Liver (tissue), 9 donors: ENCODE measurements around the gene GAD2. TPM values are rescaled to one million over a fixed set of nuclear protein-coding genes. Genes with fewer than 3 reads are reported as not detected.

Experiments used
- DNase-seq: peaks from one replicate; pipeline ENCODE4 v3.0.0-alpha.2; 2017; ENCODE audit warnings: low spot score
- H3K27ac ChIP-seq, 2 donors: one replicate each; pipeline ENCODE4 v1.7.0; 2013; ENCODE audit warnings: inconsistent platforms in 2 of 2, low read length in 2 of 2, control low read depth in 1 of 2, low read depth in 1 of 2, mild to moderate bottlenecking in 1 of 2
- H3K27me3 ChIP-seq, 4 donors: one replicate each; pipeline versions ENCODE4 v1.6.1 to v1.7.0; 2013; ENCODE audit warnings: low read length in 3 of 4, inconsistent platforms in 1 of 4, mild to moderate bottlenecking in 1 of 4, moderate library complexity in 1 of 4; ENCODE audit not compliant: control insufficient read depth in 4 of 4, insufficient read depth in 4 of 4
- H3K36me3 ChIP-seq, 4 donors: one replicate each; pipeline versions ENCODE4 v1.6.1 to v1.7.0; 2013; ENCODE audit warnings: low read length in 3 of 4, mild to moderate bottlenecking in 3 of 4, low read depth in 1 of 4, moderate library complexity in 1 of 4; ENCODE audit not compliant: control insufficient read depth in 4 of 4, insufficient read depth in 3 of 4
- H3K4me1 ChIP-seq, 4 donors: one replicate each; pipeline versions ENCODE4 v1.6.1 to v1.7.0; 2013; ENCODE audit warnings: low read length in 3 of 4, mild to moderate bottlenecking in 3 of 4, moderate library complexity in 1 of 4; ENCODE audit not compliant: control insufficient read depth in 4 of 4, insufficient read depth in 4 of 4
- H3K4me3 ChIP-seq, 3 donors: one replicate each; pipeline versions ENCODE4 v1.6.1 to v1.7.0; 2013; ENCODE audit warnings: low read length in 3 of 3, control low read depth in 1 of 3, low read depth in 1 of 3, mild to moderate bottlenecking in 1 of 3
- H3K9ac ChIP-seq, 2 donors: one replicate each; pipeline ENCODE4 v1.7.0; 2013; ENCODE audit warnings: low read length in 2 of 2, mild to moderate bottlenecking in 2 of 2, moderate library complexity in 2 of 2, control low read depth in 1 of 2, low read depth in 1 of 2
- H3K9me3 ChIP-seq, 4 donors: one replicate each; pipeline versions ENCODE4 v1.6.1 to v1.7.0; 2013; ENCODE audit warnings: low read length in 3 of 4; ENCODE audit not compliant: control insufficient read depth in 4 of 4
- EGR1 ChIP-seq, 2 donors: IDR thresholded peaks; 2 replicates each; pipeline ENCODE4 v1.6.1; 2016 to 2018; ENCODE audit warnings: antibody characterized with exemption in 2 of 2, low read depth in 2 of 2
- FOXA1 ChIP-seq: IDR thresholded peaks from 2 replicates; pipeline ENCODE4 v1.6.1; 2016; ENCODE audit warnings: antibody characterized with exemption
- FOXA2 ChIP-seq: IDR thresholded peaks from 2 replicates; pipeline ENCODE4 v1.6.1; 2016; ENCODE audit warnings: antibody characterized with exemption
- GABPA ChIP-seq, 2 donors: IDR thresholded peaks in 1 of 2; conservative IDR thresholded peaks in 1 of 2; 2 replicates each; pipeline ENCODE4 v1.6.1; 2016; ENCODE audit warnings: antibody characterized with exemption in 2 of 2, mild to moderate bottlenecking in 1 of 2, moderate library complexity in 1 of 2
- HNF4A ChIP-seq, 2 donors: conservative IDR thresholded peaks; 2 replicates each; pipeline ENCODE4 v1.6.1; 2016; ENCODE audit warnings: antibody characterized with exemption in 2 of 2, mild to moderate bottlenecking in 2 of 2
- HNF4G ChIP-seq: IDR thresholded peaks from 2 replicates; pipeline ENCODE4 v1.6.1; 2016; ENCODE audit warnings: antibody characterized with exemption
- NR2F2 ChIP-seq: IDR thresholded peaks from 2 replicates; pipeline ENCODE4 v1.6.1; 2016; ENCODE audit warnings: antibody characterized with exemption
- RAD21 ChIP-seq, 2 donors: IDR thresholded peaks; 2 replicates each; pipeline ENCODE4 v1.6.1; 2016; ENCODE audit warnings: antibody characterized with exemption in 2 of 2, mild to moderate bottlenecking in 2 of 2
- REST ChIP-seq: IDR thresholded peaks from 2 replicates; pipeline ENCODE4 v1.6.1; 2016; ENCODE audit warnings: antibody characterized with exemption, mild to moderate bottlenecking
- RXRA ChIP-seq, 2 donors: IDR thresholded peaks; 2 replicates each; pipeline ENCODE4 v1.6.1; 2017 to 2018; ENCODE audit warnings: antibody characterized with exemption in 2 of 2, mild to moderate bottlenecking in 1 of 2
- SP1 ChIP-seq: IDR thresholded peaks from 2 replicates; pipeline ENCODE4 v1.6.1; 2018; ENCODE audit warnings: antibody characterized with exemption, mild to moderate bottlenecking
- TAF1 ChIP-seq: conservative IDR thresholded peaks from 2 replicates; pipeline ENCODE4 v1.6.1; 2016; ENCODE audit warnings: antibody characterized with exemption, mild to moderate bottlenecking
- WGBS: extraction: QIAGEN DNeasy Blood & Tissue Kit; methylation state at CpG from one replicate; pipeline ENCODE4 v1.1.7; 2013; 5-methylcytosine and 5-hydroxymethylcytosine counted together
- polyA plus RNA-seq, 2 donors: library from polyadenylated mRNA; stranded (reverse) in 1 of 2; unstranded in 1 of 2; fragments of 200-250 nt in 1 of 2; fragments of >200 nt in 1 of 2; fragmentation: Nextera tagmentation in 1 of 2; extraction: Ambion mirVana in 1 of 2; gene quantifications; one replicate each; pipeline versions ENCODE4 v1.2.1 to v1.2.3, GENCODE V29; 2013 to 2015
- total RNA-seq, 2 donors: library from RNA; depleted of rRNA; stranded (reverse); fragments of >200 nt; gene quantifications; one replicate each; pipeline ENCODE4 v1.2.3, GENCODE V29; 2014
- TF ChIP-seq, protein P1 (sequence below): IDR thresholded peaks from 2 replicates; pipeline ENCODE4 v1.6.1; 2016; ENCODE audit warnings: antibody characterized with exemption
- TF ChIP-seq, protein P2 (sequence below): fragments of 150-350 bp; IDR thresholded peaks from 2 replicates; pipeline ENCODE4 v1.5.1; 2017; ENCODE audit warnings: improper control_type of control experiment, low read depth, low read length; ENCODE audit not compliant: missing input control
- TF ChIP-seq, protein P3 (sequence below): IDR thresholded peaks from 2 replicates; pipeline ENCODE4 v1.6.1; 2016; ENCODE audit warnings: antibody characterized with exemption
- donor health status: healthy.
- donor health status: healthy.
- donor health status: healthy.
- donor health status: healthy.
- donor health status: healthy.

GAD2 gene
- total and polyA plus RNA-seq, 4 donors: not detected

- Histone ChIP-seq H3K9me3 (no peaks in the 10 kb centered on the region), H3K4me3 (no peak overlapping the region), H3K4me1 (peaks cover 0 to 5% (median 0%) of the 10 kb centered on the region in 4 donors), H3K27me3 (no peaks in the 10 kb centered on the region), H3K36me3 (no peaks in the 10 kb centered on the region), H3K27ac (no peak overlapping the region), H3K9ac (no peak overlapping the region)
- no peak for DNase-seq
- 68% methylated on average over 3 of the region's 3 CpGs for WGBS
- TF ChIP-seq, protein P1, sequence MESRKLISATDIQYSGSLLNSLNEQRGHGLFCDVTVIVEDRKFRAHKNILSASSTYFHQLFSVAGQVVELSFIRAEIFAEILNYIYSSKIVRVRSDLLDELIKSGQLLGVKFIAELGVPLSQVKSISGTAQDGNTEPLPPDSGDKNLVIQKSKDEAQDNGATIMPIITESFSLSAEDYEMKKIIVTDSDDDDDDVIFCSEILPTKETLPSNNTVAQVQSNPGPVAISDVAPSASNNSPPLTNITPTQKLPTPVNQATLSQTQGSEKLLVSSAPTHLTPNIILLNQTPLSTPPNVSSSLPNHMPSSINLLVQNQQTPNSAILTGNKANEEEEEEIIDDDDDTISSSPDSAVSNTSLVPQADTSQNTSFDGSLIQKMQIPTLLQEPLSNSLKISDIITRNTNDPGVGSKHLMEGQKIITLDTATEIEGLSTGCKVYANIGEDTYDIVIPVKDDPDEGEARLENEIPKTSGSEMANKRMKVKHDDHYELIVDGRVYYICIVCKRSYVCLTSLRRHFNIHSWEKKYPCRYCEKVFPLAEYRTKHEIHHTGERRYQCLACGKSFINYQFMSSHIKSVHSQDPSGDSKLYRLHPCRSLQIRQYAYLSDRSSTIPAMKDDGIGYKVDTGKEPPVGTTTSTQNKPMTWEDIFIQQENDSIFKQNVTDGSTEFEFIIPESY: no peak
- no peak for TF ChIP-seq EGR1 (IDR thresholded peaks at IDR 0.05; ENCODE audit: low read depth in 2 of 2)
- peak in 1 of 2 donors; percentile 2 for TF ChIP-seq RXRA (IDR thresholded peaks at IDR 0.05)
Observed at GRCh38 chr10:26331371-26331770, 114.8 kb downstream of the GAD2 start.

- WGBS: 69% methylated on average over 4 of the region's 4 CpGs
- Histone ChIP-seq H3K36me3 (no peaks in the 10 kb centered on the region), H3K27me3 (no peaks in the 10 kb centered on the region), H3K9ac (no peak overlapping the region), H3K4me3 (no peak overlapping the region), H3K27ac (no peak overlapping the region), H3K4me1 (peaks cover 0 to 5% (median 0%) of the 10 kb centered on the region in 4 donors), H3K9me3 (no peaks in the 10 kb centered on the region)
- DNase-seq: no peak
- TF ChIP-seq FOXA1: no peak
- TF ChIP-seq, protein P2, sequence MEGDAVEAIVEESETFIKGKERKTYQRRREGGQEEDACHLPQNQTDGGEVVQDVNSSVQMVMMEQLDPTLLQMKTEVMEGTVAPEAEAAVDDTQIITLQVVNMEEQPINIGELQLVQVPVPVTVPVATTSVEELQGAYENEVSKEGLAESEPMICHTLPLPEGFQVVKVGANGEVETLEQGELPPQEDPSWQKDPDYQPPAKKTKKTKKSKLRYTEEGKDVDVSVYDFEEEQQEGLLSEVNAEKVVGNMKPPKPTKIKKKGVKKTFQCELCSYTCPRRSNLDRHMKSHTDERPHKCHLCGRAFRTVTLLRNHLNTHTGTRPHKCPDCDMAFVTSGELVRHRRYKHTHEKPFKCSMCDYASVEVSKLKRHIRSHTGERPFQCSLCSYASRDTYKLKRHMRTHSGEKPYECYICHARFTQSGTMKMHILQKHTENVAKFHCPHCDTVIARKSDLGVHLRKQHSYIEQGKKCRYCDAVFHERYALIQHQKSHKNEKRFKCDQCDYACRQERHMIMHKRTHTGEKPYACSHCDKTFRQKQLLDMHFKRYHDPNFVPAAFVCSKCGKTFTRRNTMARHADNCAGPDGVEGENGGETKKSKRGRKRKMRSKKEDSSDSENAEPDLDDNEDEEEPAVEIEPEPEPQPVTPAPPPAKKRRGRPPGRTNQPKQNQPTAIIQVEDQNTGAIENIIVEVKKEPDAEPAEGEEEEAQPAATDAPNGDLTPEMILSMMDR: no peak
- TF ChIP-seq SP1: no peak
- no peak for TF ChIP-seq NR2F2
- TF ChIP-seq RAD21 (IDR thresholded peaks at IDR 0.05): no peak
- TF ChIP-seq TAF1: no peak
- TF ChIP-seq, protein P3, sequence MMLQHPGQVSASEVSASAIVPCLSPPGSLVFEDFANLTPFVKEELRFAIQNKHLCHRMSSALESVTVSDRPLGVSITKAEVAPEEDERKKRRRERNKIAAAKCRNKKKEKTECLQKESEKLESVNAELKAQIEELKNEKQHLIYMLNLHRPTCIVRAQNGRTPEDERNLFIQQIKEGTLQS: no peak
- no peak for TF ChIP-seq GABPA (IDR thresholded peaks at IDR 0.05 in 1 of 2, conservative IDR thresholded peaks at IDR 0.05 in 1 of 2)
- TF ChIP-seq RXRA (IDR thresholded peaks at IDR 0.05): no peak
- no peak for TF ChIP-seq REST
- no peak for TF ChIP-seq EGR1 (IDR thresholded peaks at IDR 0.05; ENCODE audit: low read depth in 2 of 2)
- no peak for TF ChIP-seq HNF4G
- no peak for TF ChIP-seq FOXA2
- no peak for TF ChIP-seq HNF4A (conservative IDR thresholded peaks at IDR 0.05)
- TF ChIP-seq, protein P1: no peak
Observed at GRCh38 chr10:26334232-26334931, 117.8 kb downstream of the GAD2 start.
